Rectal smooth muscle tissue (tissue), 1 donor: ENCODE measurements around the gene S100A5.
"Not testable (repeated sequence)": the region's sequence is repeated elsewhere in the genome, so short reads cannot be mapped to it uniquely, and the experiment has no call there.

Source experiments
- H3K27ac ChIP-seq: one replicate; pipeline ENCODE4 v1.7.0; 2013; ENCODE audit warnings: low read depth, low read length, inconsistent platforms
- H3K27me3 ChIP-seq: one replicate; pipeline ENCODE4 v1.7.0; 2013; ENCODE audit warnings: low read length; ENCODE audit not compliant: control insufficient read depth, insufficient read depth
- H3K36me3 ChIP-seq: one replicate; pipeline ENCODE4 v1.7.0; 2013; ENCODE audit warnings: low read length; ENCODE audit not compliant: control insufficient read depth, insufficient read depth
- H3K4me1 ChIP-seq: one replicate; pipeline ENCODE4 v1.7.0; 2013; ENCODE audit warnings: low read length; ENCODE audit not compliant: control insufficient read depth, insufficient read depth
- H3K4me3 ChIP-seq: one replicate; pipeline ENCODE4 v1.7.0; 2013; ENCODE audit warnings: low read length
- H3K9ac ChIP-seq: one replicate; pipeline ENCODE4 v1.7.0; 2013; ENCODE audit warnings: low read length

S100A5 gene

GRCh38 chr1:153563991-153564390 is 23.3 kb upstream of the S100A5 start:
- Histone ChIP-seq H3K27ac (no peak overlapping the region), H3K4me3 (no peak overlapping the region), H3K9ac (no peak overlapping the region), H3K4me1 (peaks cover 31% of the 10 kb centered on the region), H3K36me3 (no peaks in the 10 kb centered on the region), H3K27me3 (no peaks in the 10 kb centered on the region)

GRCh38 chr1:153563483-153563901 is 22.8 kb upstream of the S100A5 start:
- Histone ChIP-seq H3K36me3 (no peaks in the 10 kb centered on the region), H3K4me3 (no peak overlapping the region), H3K4me1 (peaks cover 27% of the 10 kb centered on the region), H3K27ac (no peak overlapping the region), H3K27me3 (no peaks in the 10 kb centered on the region), H3K9ac (no peak overlapping the region)

GRCh38 chr1:153562021-153562420 is 21.3 kb upstream of the S100A5 start:
- H3K4me3 ChIP-seq, H3K9ac ChIP-seq, H3K27me3 ChIP-seq, H3K27ac ChIP-seq, H3K36me3 ChIP-seq: not testable (repeated sequence)
- H3K4me1 ChIP-seq: peaks cover 17% of the 10 kb centered on the region

- Histone ChIP-seq H3K4me1 (peaks cover 12% of the 10 kb centered on the region), H3K9ac (no peak overlapping the region), H3K36me3 (no peaks in the 10 kb centered on the region), H3K4me3 (no peak overlapping the region), H3K27ac (no peak overlapping the region), H3K27me3 (no peaks in the 10 kb centered on the region)
Measured at GRCh38 chr1:153561466-153561985, 20.8 kb upstream of the S100A5 start.

GRCh38 chr1:153560771-153561465 is 20.2 kb upstream of the S100A5 start:
- H3K9ac ChIP-seq: no peak overlapping the region
- H3K4me3 ChIP-seq: no peak overlapping the region
- H3K27ac ChIP-seq: no peak overlapping the region
- H3K36me3 ChIP-seq: no peaks in the 10 kb centered on the region
- no peaks in the 10 kb centered on the region for H3K27me3 ChIP-seq
- H3K4me1 ChIP-seq: peaks cover 7% of the 10 kb centered on the region

- Histone ChIP-seq H3K27ac (no peak overlapping the region), H3K27me3 (no peaks in the 10 kb centered on the region), H3K9ac (no peak overlapping the region), H3K4me3 (no peak overlapping the region), H3K36me3 (no peaks in the 10 kb centered on the region), H3K4me1 (peaks cover under 1% of the 10 kb centered on the region)
Measured at GRCh38 chr1:153560241-153560640, 19.5 kb upstream of the S100A5 start.

GRCh38 chr1:153557877-153558276 is 17.1 kb upstream of the S100A5 start:
- H3K27ac ChIP-seq: no peak overlapping the region
- H3K27me3 ChIP-seq: no peaks in the 10 kb centered on the region
- H3K36me3 ChIP-seq: no peaks in the 10 kb centered on the region

GRCh38 chr1:153556348-153556747 is 15.6 kb upstream of the S100A5 start:
- H3K36me3 ChIP-seq: no peaks in the 10 kb centered on the region
- H3K27ac ChIP-seq: no peak overlapping the region
- H3K9ac ChIP-seq: no peak overlapping the region
- peaks cover 3% of the 10 kb centered on the region for H3K4me1 ChIP-seq
- no peak overlapping the region for H3K4me3 ChIP-seq
- no peaks in the 10 kb centered on the region for H3K27me3 ChIP-seq

More at GRCh38 chr1:153557877-153558276, 17.1 kb upstream of the S100A5 start:
- Histone ChIP-seq H3K4me1 (peaks cover 3% of the 10 kb centered on the region), H3K4me3 (no peak overlapping the region), H3K9ac (no peak overlapping the region)

- Histone ChIP-seq H3K27me3 (no peaks in the 10 kb centered on the region), H3K4me3 (no peak overlapping the region), H3K36me3 (no peaks in the 10 kb centered on the region), H3K27ac (peak overlapping the region; percentile 1), H3K4me1 (peaks cover 9% of the 10 kb centered on the region), H3K9ac (no peak overlapping the region)
Measured at GRCh38 chr1:153553830-153554541, 13.3 kb upstream of the S100A5 start.

- H3K27ac ChIP-seq: no peak overlapping the region
- H3K4me1 ChIP-seq: peaks cover 18% of the 10 kb centered on the region
- H3K4me3 ChIP-seq: no peak overlapping the region
- H3K9ac ChIP-seq: no peak overlapping the region
- H3K36me3 ChIP-seq: no peaks in the 10 kb centered on the region
- H3K27me3 ChIP-seq: no peaks in the 10 kb centered on the region
Measured at GRCh38 chr1:153553096-153553495, 12.4 kb upstream of the S100A5 start.

- Histone ChIP-seq H3K4me3 (no peak overlapping the region), H3K27me3 (no peaks in the 10 kb centered on the region), H3K9ac (no peak overlapping the region), H3K36me3 (no peaks in the 10 kb centered on the region), H3K4me1 (peaks cover 21% of the 10 kb centered on the region), H3K27ac (no peak overlapping the region)
Measured at GRCh38 chr1:153552335-153552734, 11.6 kb upstream of the S100A5 start.

GRCh38 chr1:153550827-153551500 is 10.2 kb upstream of the S100A5 start:
- Histone ChIP-seq H3K4me1 (peaks cover 27% of the 10 kb centered on the region), H3K4me3 (no peak overlapping the region), H3K36me3 (no peaks in the 10 kb centered on the region), H3K9ac (no peak overlapping the region), H3K27ac (no peak overlapping the region), H3K27me3 (no peaks in the 10 kb centered on the region)
